Body of pancreas (tissue), 4 donors: Measurements from ENCODE around the gene PSMB7.

Experiments
- POLR2A ChIP-seq, 3 donors: fragments of 450-650 bp; IDR thresholded peaks; one replicate each; pipeline ENCODE4 v1.6.1; 2016; ENCODE audit warnings: antibody characterized with exemption in 3 of 3, mild to moderate bottlenecking in 2 of 3
- TF ChIP-seq, protein P1 (sequence below), 7 experiments: fragments of 450-650 bp in 4 of 7; fragments of 200-600 bp in 3 of 7; sonication (generic) in 3 of 7; IDR thresholded peaks; one replicate each; pipeline ENCODE4 v1.5.1; 2016 to 2019; ENCODE audit warnings: antibody characterized with exemption in 7 of 7

DNA sequence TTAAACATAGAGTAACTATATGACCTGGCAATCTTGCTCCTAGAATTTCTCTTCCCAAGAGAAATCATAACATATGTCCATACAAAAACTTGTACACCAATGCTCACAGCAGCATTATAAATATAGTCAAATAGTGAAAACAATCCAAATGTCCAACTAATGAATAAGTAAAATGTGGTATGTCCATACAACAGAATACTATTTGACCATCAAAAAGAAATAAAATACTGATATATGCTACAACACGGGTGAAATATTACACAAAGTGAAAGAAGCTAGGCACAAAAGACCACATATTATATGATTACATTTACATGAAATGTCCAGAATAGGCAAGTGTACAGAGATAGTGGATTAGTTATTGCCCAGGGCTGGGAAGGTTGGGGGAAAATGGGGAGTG, 41.4 kb downstream of the PSMB7 start:
- TF ChIP-seq, protein P1, sequence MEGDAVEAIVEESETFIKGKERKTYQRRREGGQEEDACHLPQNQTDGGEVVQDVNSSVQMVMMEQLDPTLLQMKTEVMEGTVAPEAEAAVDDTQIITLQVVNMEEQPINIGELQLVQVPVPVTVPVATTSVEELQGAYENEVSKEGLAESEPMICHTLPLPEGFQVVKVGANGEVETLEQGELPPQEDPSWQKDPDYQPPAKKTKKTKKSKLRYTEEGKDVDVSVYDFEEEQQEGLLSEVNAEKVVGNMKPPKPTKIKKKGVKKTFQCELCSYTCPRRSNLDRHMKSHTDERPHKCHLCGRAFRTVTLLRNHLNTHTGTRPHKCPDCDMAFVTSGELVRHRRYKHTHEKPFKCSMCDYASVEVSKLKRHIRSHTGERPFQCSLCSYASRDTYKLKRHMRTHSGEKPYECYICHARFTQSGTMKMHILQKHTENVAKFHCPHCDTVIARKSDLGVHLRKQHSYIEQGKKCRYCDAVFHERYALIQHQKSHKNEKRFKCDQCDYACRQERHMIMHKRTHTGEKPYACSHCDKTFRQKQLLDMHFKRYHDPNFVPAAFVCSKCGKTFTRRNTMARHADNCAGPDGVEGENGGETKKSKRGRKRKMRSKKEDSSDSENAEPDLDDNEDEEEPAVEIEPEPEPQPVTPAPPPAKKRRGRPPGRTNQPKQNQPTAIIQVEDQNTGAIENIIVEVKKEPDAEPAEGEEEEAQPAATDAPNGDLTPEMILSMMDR (IDR thresholded peaks at IDR 0.05) = no peak
- TF ChIP-seq POLR2A (IDR thresholded peaks at IDR 0.05) = no peak
